T1000 (cell line): Measurements from ENCODE around the gene PPA2.
"Not testable (repeated sequence)": the region's sequence is repeated elsewhere in the genome, so short reads cannot be mapped to it uniquely, and the experiment has no call there.

Experiments used
- DNase-seq: peaks from one replicate; lab custom pipeline; 2025; ENCODE audit warnings: mixed read lengths; lab: John Stamatoyannopoulos, UW

The PPA2 gene

GRCh38 chr4:105458541-105458940 lies 15.3 kb downstream of the PPA2 start:
- DNase-seq = not testable (repeated sequence)

- DNase-seq = no peak
Observed at GRCh38 chr4:105458001-105458400, 15.9 kb downstream of the PPA2 start.

- DNase-seq = no peak
Observed at GRCh38 chr4:105455998-105456397, 17.9 kb downstream of the PPA2 start.

GRCh38 chr4:105455182-105455581 lies 18.7 kb downstream of the PPA2 start:
- DNase-seq = no peak

GRCh38 chr4:105453550-105454205 lies 20.2 kb downstream of the PPA2 start:
- no peak for DNase-seq

- no peak for DNase-seq
Observed at GRCh38 chr4:105451346-105451745, 22.5 kb downstream of the PPA2 start.

- DNase-seq = no peak
Observed at GRCh38 chr4:105440890-105441289, 33.0 kb downstream of the PPA2 start.

GRCh38 chr4:105437637-105438036 lies 36.2 kb downstream of the PPA2 start:
- DNase-seq = no peak

GRCh38 chr4:105436414-105436813 lies 37.4 kb downstream of the PPA2 start:
- DNase-seq = no peak

- DNase-seq = no peak
Observed at GRCh38 chr4:105434940-105435339, 38.9 kb downstream of the PPA2 start.

GRCh38 chr4:105433421-105433820 lies 40.4 kb downstream of the PPA2 start:
- no peak for DNase-seq

- no peak for DNase-seq
Observed at GRCh38 chr4:105432438-105432837, 41.4 kb downstream of the PPA2 start.

- DNase-seq = no peak
Observed at GRCh38 chr4:105430811-105431210, 43.1 kb downstream of the PPA2 start.

GRCh38 chr4:105426187-105426897 lies 47.5 kb downstream of the PPA2 start:
- DNase-seq = no peak

GRCh38 chr4:105422207-105422920 lies 51.5 kb downstream of the PPA2 start:
- DNase-seq = no peak

GRCh38 chr4:105417624-105418023 lies 56.2 kb downstream of the PPA2 start:
- no peak for DNase-seq

- no peak for DNase-seq
Observed at GRCh38 chr4:105415281-105415744, 58.5 kb downstream of the PPA2 start.

- DNase-seq = no peak
Observed at GRCh38 chr4:105414316-105414715, 59.5 kb downstream of the PPA2 start.

- not testable (repeated sequence) for DNase-seq
Observed at GRCh38 chr4:105409135-105409534, 64.7 kb downstream of the PPA2 start.

- no peak for DNase-seq
Observed at GRCh38 chr4:105400901-105401677, 72.8 kb downstream of the PPA2 start.

GRCh38 chr4:105399532-105400161 lies 74.2 kb downstream of the PPA2 start:
- DNase-seq = no peak

GRCh38 chr4:105392858-105393257 lies 81.0 kb downstream of the PPA2 start:
- no peak for DNase-seq
